Uterus (tissue), 2 donors: ENCODE data around the gene FGFRL1.

ENCODE experiments used
- POLR2A ChIP-seq, 2 donors: fragments of 450-650 bp; IDR thresholded peaks; one replicate each; pipeline ENCODE4 v1.6.1; 2016; ENCODE audit warnings: antibody characterized with exemption in 2 of 2, mild to moderate bottlenecking in 1 of 2, moderate library complexity in 1 of 2
- TF ChIP-seq, protein P1 (sequence below), 4 experiments: fragments of 200-600 bp in 2 of 4; fragments of 450-650 bp in 2 of 4; sonication (generic) in 2 of 4; IDR thresholded peaks; one replicate each; pipeline ENCODE4 v1.5.1; 2016 to 2019; ENCODE audit warnings: antibody characterized with exemption in 4 of 4, mild to moderate bottlenecking in 2 of 4, moderate library complexity in 1 of 4

GRCh38 chr4:986428-986878 is 25.0 kb upstream of the FGFRL1 start:
- TF ChIP-seq, protein P1, sequence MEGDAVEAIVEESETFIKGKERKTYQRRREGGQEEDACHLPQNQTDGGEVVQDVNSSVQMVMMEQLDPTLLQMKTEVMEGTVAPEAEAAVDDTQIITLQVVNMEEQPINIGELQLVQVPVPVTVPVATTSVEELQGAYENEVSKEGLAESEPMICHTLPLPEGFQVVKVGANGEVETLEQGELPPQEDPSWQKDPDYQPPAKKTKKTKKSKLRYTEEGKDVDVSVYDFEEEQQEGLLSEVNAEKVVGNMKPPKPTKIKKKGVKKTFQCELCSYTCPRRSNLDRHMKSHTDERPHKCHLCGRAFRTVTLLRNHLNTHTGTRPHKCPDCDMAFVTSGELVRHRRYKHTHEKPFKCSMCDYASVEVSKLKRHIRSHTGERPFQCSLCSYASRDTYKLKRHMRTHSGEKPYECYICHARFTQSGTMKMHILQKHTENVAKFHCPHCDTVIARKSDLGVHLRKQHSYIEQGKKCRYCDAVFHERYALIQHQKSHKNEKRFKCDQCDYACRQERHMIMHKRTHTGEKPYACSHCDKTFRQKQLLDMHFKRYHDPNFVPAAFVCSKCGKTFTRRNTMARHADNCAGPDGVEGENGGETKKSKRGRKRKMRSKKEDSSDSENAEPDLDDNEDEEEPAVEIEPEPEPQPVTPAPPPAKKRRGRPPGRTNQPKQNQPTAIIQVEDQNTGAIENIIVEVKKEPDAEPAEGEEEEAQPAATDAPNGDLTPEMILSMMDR (IDR thresholded peaks at IDR 0.05): no peak
- no peak for TF ChIP-seq POLR2A (IDR thresholded peaks at IDR 0.05)
